WTC11 (cell line): ENCODE data around the gene CNTN1.

Experiments
- E2F4 ChIP-seq: sonication (generic); formaldehyde crosslinking; IDR thresholded peaks from 2 replicates; pipeline ENCODE4 v1.8.1; 2022; ENCODE audit warnings: low read depth, mild to moderate bottlenecking, moderate library complexity, missing genetic modification reagents, borderline replicate concordance
- ERG ChIP-seq: fragments of 250-450 bp; sonication (Bioruptor Pico); IDR thresholded peaks from 2 replicates; pipeline ENCODE4 v1.8.0; 2021; ENCODE audit warnings: mild to moderate bottlenecking
- NFE2L1 ChIP-seq: sonication (generic); formaldehyde crosslinking; IDR thresholded peaks from 2 replicates; pipeline ENCODE4 v1.8.1; 2023; ENCODE audit warnings: missing genetic modification reagents
- TF ChIP-seq, protein P1 (sequence below): fragments of 200-600 bp; IDR thresholded peaks from 2 replicates; pipeline ENCODE4 v1.8.0; 2022; ENCODE audit warnings: antibody characterized with exemption
- TF ChIP-seq, protein P2 (sequence below): sonication (generic); formaldehyde crosslinking; IDR thresholded peaks from 2 replicates; pipeline ENCODE4 v1.8.1; 2023; ENCODE audit warnings: mild to moderate bottlenecking, missing genetic modification reagents

DNA sequence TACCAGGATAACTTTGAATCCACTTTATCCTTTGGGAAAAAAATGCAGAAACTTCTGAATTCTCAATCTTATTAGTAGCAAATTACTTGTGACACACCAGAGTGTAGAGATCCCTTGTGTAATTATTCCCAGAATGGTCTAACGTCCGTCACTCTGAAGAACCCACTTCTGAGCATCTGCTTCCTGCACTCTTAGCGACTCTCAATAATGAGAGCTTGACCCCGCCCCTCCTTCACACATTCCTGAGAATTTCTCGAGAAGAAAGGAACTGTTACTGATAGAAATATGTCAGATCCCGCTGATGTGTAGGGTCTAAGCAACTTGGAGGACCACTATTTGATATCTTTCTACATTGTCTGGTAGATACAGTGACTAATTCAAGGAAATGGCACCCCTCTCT lies 277.6 kb downstream of the CNTN1 start:
- TF ChIP-seq, protein P1, sequence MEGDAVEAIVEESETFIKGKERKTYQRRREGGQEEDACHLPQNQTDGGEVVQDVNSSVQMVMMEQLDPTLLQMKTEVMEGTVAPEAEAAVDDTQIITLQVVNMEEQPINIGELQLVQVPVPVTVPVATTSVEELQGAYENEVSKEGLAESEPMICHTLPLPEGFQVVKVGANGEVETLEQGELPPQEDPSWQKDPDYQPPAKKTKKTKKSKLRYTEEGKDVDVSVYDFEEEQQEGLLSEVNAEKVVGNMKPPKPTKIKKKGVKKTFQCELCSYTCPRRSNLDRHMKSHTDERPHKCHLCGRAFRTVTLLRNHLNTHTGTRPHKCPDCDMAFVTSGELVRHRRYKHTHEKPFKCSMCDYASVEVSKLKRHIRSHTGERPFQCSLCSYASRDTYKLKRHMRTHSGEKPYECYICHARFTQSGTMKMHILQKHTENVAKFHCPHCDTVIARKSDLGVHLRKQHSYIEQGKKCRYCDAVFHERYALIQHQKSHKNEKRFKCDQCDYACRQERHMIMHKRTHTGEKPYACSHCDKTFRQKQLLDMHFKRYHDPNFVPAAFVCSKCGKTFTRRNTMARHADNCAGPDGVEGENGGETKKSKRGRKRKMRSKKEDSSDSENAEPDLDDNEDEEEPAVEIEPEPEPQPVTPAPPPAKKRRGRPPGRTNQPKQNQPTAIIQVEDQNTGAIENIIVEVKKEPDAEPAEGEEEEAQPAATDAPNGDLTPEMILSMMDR = no peak
- TF ChIP-seq, protein P2, sequence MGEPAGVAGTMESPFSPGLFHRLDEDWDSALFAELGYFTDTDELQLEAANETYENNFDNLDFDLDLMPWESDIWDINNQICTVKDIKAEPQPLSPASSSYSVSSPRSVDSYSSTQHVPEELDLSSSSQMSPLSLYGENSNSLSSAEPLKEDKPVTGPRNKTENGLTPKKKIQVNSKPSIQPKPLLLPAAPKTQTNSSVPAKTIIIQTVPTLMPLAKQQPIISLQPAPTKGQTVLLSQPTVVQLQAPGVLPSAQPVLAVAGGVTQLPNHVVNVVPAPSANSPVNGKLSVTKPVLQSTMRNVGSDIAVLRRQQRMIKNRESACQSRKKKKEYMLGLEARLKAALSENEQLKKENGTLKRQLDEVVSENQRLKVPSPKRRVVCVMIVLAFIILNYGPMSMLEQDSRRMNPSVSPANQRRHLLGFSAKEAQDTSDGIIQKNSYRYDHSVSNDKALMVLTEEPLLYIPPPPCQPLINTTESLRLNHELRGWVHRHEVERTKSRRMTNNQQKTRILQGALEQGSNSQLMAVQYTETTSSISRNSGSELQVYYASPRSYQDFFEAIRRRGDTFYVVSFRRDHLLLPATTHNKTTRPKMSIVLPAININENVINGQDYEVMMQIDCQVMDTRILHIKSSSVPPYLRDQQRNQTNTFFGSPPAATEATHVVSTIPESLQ (CRISPR knock-in tag) = no peak
- TF ChIP-seq NFE2L1 (CRISPR knock-in tag) (no peak), E2F4 (CRISPR knock-in tag) (no peak), ERG (CRISPR knock-in tag) (no peak)
